ENCODE data around the gene POLR2I.
"Not testable (repeated sequence)": the region's sequence is repeated elsewhere in the genome, so short reads cannot be mapped to it uniquely, and the experiment has no call there.

The POLR2I gene

DNA sequence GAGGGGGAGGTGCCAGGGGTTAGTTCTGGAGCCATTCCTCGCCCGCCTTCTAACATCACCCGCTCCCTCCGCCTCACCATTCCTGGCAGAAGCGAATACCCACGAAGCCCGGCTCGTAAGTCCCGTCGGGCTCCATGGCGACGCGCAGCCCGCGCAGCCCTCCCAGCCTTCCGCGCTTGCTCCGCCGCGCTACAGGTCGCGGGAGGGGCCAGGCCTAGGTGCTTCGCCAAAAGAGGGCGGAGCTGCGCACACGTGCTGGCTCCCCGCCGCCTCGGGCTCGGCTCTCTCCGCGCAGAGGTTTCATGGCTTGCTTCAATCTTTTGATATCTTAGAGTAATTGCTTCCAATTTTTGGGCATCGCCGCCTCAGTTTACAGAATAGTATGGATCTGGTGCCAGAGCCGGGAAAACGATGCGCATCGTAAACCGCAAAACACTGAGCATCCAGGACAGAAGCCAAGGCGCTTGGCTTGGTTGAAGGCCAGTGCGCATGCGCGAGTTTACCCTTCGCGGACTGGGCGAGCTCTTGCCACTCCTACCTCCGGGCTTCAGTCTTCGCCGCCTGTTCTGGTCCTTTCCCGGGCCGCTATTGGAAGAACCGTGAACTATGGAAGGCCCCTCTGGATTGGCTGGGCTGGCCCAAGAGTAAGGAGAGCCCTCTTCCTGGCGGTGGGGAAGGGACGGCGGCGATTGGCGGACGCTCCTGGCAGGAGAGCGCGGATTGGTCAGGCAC is at the start of gene POLR2I:
Gene POLR2I (minus strand): TSS at position 155 of the 732 bp plus-strand sequence. CDS start 19 bp downstream, at position 136.
- peak; percentile 97 to 98 for DNase-seq

DNA sequence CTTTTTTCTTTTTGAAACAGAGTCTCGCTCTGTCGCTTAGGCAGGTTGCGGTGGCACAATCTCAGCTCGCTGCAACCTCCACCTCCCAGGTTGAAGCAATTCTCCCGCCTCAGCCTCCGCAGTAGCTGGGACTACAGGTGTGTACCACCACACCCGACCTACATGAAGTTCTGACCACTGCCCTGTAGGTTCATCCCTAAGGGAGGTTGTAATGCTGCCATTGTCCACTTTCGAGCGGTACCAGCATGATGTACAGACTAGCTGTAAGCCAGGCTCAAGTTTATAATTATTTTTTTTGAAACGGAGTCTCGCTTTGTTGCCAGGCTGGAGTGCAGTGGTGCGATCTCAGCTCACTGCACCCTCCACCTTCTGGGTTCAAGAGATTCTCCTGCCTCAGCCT is 49.1 kb upstream of the POLR2I start:
- no peak for DNase-seq

DNA sequence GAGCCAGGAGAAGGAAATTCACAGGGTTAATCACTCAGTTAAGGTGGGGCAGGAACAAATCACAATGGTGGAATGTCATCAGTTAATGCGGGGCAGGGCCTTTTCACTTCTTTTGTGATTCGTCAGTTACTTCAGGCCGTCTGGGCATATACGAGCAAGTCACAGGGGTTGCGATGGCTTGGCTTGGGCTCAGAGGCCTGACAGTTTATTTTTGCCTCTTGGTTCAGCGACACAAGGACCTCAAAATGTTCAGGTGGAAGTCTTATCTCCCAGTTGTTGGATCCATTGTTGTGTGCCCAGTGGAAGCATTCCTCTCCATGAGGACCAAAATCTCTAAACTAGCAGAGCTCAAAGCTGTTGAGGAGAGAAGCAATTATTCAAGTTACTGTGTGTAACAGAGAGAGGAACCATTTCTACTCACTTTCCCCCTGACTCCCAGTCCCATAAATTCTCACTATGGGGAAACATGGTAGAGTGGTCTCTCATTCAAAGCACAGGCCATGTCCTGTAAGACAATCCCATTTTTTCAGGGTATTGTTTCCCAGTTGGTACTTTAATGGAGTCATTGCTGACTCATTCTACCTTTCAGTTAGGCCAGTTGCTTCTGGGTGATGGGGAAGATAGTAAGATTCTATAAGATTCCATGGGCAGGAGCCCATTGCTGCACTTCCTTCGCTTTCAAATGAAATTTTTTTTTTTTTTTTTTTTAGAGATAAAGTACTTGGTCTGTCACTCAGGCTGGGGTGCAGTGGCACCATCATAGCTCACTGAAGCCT is 46.3 kb upstream of the POLR2I start:
- no peak for DNase-seq

DNA sequence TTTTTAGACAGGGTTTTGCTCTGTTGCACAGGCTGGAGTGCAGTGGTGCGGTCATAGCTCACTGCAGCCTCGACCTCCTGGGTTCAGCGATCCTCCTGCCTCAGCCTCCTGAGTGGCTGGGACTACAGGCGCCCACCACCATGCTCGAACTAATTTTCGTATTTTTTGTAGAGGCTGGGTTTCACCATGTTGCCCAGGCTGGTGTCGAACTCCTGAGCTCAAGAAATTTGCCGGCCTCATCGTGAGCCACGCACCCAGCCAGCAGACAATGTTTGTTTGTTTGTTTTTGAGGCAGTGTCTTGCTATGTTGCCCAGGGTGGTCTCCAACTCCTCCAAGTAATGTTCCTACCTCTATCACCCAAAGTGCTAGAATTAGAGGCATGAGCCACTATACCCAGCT is 38.5 kb upstream of the POLR2I start:
- no peak for DNase-seq

DNA sequence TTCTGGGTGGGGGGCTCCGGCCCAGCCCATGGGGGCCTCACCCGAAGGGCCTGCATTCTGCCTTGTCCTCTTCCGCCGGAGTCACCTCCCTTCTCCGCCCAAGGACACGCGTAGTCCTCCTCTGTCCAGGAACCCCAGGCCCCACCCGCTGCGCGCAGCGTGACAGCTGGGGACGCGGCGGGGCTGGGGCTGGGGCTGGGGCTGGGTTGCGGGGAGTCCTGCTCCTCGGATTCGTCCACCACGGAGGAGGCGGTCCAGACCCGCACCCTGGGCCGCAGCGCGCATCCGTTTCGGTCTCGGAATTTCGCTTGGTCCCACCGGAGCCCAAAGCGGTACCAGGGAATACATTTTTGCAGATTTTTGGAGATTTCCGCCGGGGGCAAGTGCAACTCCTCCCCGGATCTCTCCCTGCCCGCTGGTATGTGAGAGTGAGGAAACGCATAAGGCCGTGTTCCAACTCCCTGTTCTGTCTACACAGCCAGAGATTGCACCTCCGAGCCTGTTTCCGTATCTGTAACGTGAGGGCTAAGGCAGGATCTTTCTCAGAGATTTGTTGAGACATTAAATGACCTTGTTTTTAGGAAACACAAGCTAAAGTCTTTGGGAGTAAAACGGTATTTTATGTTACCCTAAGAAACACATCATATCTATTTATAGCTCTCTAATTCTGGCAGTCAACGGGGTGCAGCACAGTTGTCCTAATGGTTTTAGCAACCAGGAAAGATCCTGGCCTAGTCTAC is 37.8 kb upstream of the POLR2I start, which contains the start of gene COX7A1:
Gene COX7A1 (minus strand): TSS at position 96 of the 740 bp plus-strand sequence. CDS start 40 bp downstream, at position 56.
- DNase-seq, result no peak

DNA sequence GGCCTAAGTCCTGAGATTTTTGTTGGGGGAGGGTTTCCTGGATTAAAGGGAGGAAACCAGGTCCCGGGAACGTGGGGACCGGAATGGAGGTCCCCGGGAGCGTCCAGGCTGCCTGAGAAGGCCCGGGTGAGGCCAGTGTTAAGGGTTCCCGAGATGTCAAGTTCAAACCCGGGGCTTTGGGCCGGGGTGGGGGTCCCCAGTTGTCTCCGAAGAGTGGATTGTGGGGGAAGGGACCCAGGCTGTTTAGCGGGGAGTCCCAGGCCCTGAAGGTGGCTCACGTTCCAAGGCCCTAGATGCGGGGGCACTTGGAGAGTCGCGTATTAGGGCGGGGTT is 37.3 kb upstream of the POLR2I start:
- no peak for DNase-seq

GRCh38 chr19:36151144-36152018 is 36.7 kb upstream of the POLR2I start:
- no peak for DNase-seq

DNA sequence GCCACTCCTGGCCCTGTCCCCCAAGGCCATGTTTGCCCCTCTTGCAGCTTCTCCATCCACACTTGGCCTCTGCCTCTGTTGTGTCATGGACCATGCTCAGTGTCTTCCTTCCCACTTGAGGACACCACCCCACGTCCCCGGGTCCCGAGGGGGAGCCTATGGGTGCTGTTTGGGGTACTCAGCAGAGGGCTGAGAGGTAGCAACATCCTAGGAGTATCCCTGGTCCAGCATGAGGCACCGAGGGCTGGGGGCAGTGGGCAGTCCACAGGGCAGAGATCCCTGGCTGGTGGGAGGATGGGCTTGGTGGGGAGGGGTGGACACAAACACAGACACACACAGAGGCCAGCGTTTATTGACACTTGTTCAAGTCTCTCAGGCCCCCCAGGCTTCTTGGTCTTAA is 35.9 kb upstream of the POLR2I start:
- no peak for DNase-seq

- no peak for DNase-seq
Measured at GRCh38 chr19:36149673-36150406, 35.2 kb upstream of the POLR2I start.

- no peak for DNase-seq
Measured at GRCh38 chr19:36144624-36145023, 29.9 kb upstream of the POLR2I start.

- no peak for DNase-seq
Measured at GRCh38 chr19:36142496-36142895, 27.8 kb upstream of the POLR2I start.

- DNase-seq, result no peak
Measured at GRCh38 chr19:36142046-36142445, 27.4 kb upstream of the POLR2I start.

GRCh38 chr19:36141039-36141927 is 26.6 kb upstream of the POLR2I start:
- peak; percentile 88 to 91 for DNase-seq

DNA sequence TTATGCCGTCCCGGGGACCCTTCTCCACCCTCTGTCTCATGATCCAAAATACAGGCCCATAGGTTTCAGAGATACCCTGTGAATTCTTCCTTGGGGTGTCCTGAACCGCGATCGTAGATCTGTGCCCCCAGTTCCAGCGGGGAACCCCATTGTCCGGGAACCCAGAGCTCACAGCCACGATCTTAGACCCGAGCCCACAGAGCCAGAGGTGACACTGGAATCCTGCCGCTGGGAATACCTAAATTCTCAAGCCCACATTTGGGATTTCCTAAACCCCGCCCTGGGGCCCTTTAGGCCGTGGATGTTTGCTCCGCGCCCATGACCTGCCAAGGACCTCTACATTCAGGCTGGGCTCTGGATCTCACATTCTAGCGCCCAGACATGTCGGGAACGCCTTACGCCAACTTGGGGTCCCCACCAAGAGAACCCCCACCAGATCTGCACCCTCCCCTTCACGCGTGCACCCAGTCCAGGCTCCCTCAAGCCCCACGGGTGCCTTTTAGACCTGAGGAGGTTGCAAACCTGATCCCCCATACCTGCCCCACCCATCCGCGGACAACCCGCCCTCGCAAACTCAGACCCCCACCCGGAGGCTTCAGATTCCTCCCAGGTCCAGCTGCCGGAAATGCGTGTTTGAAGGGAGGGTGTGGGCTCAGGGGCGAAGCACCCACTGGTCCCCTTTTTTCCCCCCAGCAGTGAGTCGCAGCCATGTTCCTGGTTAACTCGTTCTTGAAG is 25.8 kb upstream of the POLR2I start:
- DNase-seq, result peak; percentile 12 to 13

DNA sequence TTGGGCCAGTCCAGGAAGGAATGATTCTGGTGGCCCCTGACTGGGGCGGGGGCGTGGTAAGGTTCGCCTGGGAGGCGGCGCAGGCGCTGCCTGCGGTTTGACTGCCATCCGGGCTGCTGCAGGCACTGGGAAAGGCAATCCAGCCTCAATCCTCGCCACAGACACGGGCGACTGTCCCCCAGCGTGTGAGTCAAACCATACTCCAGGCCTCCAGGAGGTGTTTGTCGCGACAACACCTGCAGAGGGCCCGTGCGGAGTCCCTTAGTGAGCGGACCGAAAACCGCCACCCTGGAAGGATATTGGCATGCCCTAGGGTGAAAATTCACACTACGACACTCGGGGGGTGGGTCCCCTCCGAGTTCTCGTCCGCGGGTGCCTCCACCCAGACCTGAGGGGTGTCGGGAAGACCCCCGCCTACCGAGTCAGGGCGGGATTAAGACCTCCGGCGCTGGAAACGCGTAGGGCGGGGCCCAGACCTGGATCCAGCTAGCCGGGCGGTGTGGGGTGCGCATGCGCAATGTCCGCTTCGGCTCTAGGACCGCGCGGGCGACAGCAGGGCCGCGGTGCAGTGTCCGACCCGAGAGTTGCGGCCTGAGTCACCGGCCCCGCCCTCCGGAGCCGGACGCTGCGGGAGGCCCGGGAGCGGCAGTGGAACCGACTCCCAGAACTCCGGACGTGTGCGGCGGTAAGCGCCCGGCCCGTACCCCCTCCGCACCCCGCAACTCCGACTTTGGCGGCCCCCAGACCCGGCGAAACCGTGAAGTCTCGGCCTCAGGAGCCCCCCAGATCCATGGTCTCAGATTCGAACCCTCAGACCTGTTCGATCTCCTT is 25.0 kb upstream of the POLR2I start, which contains the start of gene CAPNS1:
Gene CAPNS1 (plus strand): TSS at position 594 of the 831 bp plus-strand sequence. CDS start 946 bp downstream, outside the sequence.
- DNase-seq, result peak; percentile 84

DNA sequence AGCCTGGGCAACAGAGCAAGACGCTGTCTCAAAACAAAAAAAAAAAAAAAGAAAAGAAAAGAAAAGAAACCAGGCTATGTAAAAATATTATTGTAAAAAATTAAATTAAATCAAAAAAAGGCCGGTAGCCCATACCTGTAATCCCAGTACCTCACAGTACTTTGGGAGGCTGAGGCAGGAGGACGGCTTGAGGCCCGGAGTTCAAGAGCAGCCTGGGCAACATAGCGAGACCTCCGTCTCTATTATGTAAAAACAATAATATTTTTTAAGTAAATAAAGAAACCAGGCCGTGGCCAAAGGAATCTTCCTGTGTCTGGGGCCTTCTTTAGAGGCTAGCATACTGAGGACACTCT is 24.4 kb upstream of the POLR2I start:
- DNase-seq, result no peak

- no peak for DNase-seq
Measured at GRCh38 chr19:36136964-36137686, 22.4 kb upstream of the POLR2I start.

DNA sequence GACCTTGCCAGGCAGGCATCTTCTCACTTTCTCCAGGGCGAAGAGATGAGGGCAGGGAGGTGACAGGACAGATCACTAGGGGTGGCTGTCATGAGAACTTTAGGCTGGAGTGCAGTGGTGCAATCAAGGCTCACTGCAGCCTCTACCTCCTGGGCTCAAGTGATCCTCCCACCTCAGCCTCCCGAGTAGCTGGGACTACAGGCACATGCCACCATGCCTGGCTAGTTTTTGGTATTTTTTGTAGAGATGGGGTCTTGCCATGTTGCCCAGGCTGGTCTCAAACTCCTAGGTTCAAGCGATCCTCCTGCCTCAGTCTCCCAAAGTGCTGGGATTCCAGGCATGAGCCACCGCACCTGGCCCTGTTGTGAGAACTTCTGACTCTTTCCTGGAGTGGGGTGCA is 20.2 kb upstream of the POLR2I start:
- not testable (repeated sequence) for DNase-seq

All from activated CD4-positive, alpha-beta T cell treated with anti-CD3 and anti-CD28 coated beads, Interleukin-2, amount 50 U/mL, for 4 hours (primary cell).